GM12878 (cell line): Measurements from ENCODE around the gene CD55. TPM values are rescaled to one million over a fixed set of nuclear protein-coding genes. Genes with fewer than 3 reads are reported as not detected.

ENCODE experiments used
- ATAC-seq: fragments of 200-7000 bp; cut with Tn5 transposase; 3 replicates; pipeline ENCODE4 v1.9.1; 2020; ENCODE audit warnings: mild to moderate bottlenecking, moderate library complexity
- BruUV-seq: library from RNA; stranded (reverse); fragments of 400-500 nt; replicated peaks from 2 replicates; lab custom pipeline; 2021; lab: Mats Ljungman, UMichigan
- CTCF ChIA-PET: fragments of 300-600 bp; sonication (Branson Sonifier 250); formaldehyde crosslinking; extraction: SDS; loops from one replicate; lab custom pipeline; 2021; ENCODE audit warnings: inconsistent platforms; lab: Yijun Ruan, JAX
- POLR2A ChIA-PET: fragments of 350-600 bp; formaldehyde crosslinking; extraction: SDS; loops from one replicate; lab custom pipeline; 2021; ENCODE audit warnings: inconsistent platforms; lab: Charles Lee
- RAD21 ChIA-PET: fragments of 300-600 bp; sonication (Branson Sonifier 250); formaldehyde crosslinking; loops from one replicate; lab custom pipeline; 2023; ENCODE audit warnings: antibody characterized with exemption; ENCODE audit not compliant: unreplicated experiment; lab: Charles Lee
- SMC1A ChIA-PET: fragments of 300-600 bp; sonication (Branson Sonifier 250); formaldehyde crosslinking; loops from one replicate; lab custom pipeline; 2023; ENCODE audit not compliant: unreplicated experiment, uncharacterized antibody; lab: Charles Lee
- DNase-seq: peaks from one replicate; pipeline ENCODE4 v3.0.0-alpha.2; 2011; ENCODE audit warnings: low read depth, low spot score
- FAIRE-seq: peaks from 3 replicates; lab custom pipeline; 2011; peaks lifted over from hg19 to GRCh38; lab: Jason Lieb, UNC
- H2AFZ ChIP-seq: 2 replicates; pipeline ENCODE4 v1.6.0; 2011; ENCODE audit warnings: low read depth, low read length, control low read depth; ENCODE audit not compliant: control insufficient read depth
- H3K27ac ChIP-seq: 2 replicates; pipeline ENCODE4 v1.5.1; 2011; ENCODE audit warnings: control low read depth; ENCODE audit not compliant: control insufficient read depth, insufficient read depth
- H3K27me3 ChIP-seq, 2 experiments: replicated peaks in 1 of 2; 2 replicates each; pipeline versions ENCODE4 v1.6.0 to v1.6.1; 2011; ENCODE audit warnings: low read length in 1 of 2; ENCODE audit not compliant: control insufficient read depth in 2 of 2, insufficient read depth in 2 of 2
- H3K36me3 ChIP-seq, 2 experiments: 2 replicates each; pipeline ENCODE4 v1.5.1; 2011; ENCODE audit warnings: low read length in 1 of 2; ENCODE audit not compliant: control insufficient read depth in 2 of 2, insufficient read depth in 2 of 2
- H3K4me1 ChIP-seq: 2 replicates; pipeline ENCODE4 v1.6.1; 2011; ENCODE audit warnings: mild to moderate bottlenecking, low read length, moderate library complexity, mixed read lengths; ENCODE audit not compliant: control insufficient read depth, insufficient read depth
- H3K4me2 ChIP-seq: 2 replicates; pipeline ENCODE4 v1.6.0; 2011; ENCODE audit warnings: control low read depth; ENCODE audit not compliant: control insufficient read depth, insufficient read depth
- H3K4me3 ChIP-seq: fragments of 200-600 bp; sonication (generic); 2 replicates; pipeline ENCODE4 v1.5.1; 2016
- H3K79me2 ChIP-seq: 2 replicates; pipeline ENCODE4 v1.6.0; 2011; ENCODE audit warnings: low read length; ENCODE audit not compliant: control insufficient read depth, insufficient read depth
- H3K9ac ChIP-seq: 2 replicates; pipeline ENCODE4 v1.8.0; 2011; ENCODE audit warnings: low read length, control low read depth, mixed read lengths; ENCODE audit not compliant: control insufficient read depth, insufficient read depth
- H3K9me3 ChIP-seq: replicated peaks from 3 replicates; pipeline ENCODE4 v1.5.1; 2011; ENCODE audit warnings: mild to moderate bottlenecking, low read length; ENCODE audit not compliant: control insufficient read depth, insufficient read depth
- H4K20me1 ChIP-seq: 2 replicates; pipeline ENCODE4 v1.6.0; 2011; ENCODE audit not compliant: control insufficient read depth, insufficient read depth
- ATF2 ChIP-seq: IDR thresholded peaks from 2 replicates; pipeline ENCODE4 v1.6.1; 2012; ENCODE audit warnings: low read length, inconsistent platforms
- BACH1 ChIP-seq: fragments of 450-650 bp; IDR thresholded peaks from 2 replicates; pipeline ENCODE4 v1.6.1; 2017; ENCODE audit warnings: mild to moderate bottlenecking, borderline replicate concordance
- BCL11A ChIP-seq: IDR thresholded peaks from 2 replicates; pipeline ENCODE4 v1.6.1; 2011; ENCODE audit warnings: low read depth, low read length
- BHLHE40 ChIP-seq, 2 experiments: fragments of 450-650 bp in 1 of 2; IDR thresholded peaks; 2 replicates each; pipeline ENCODE4 v1.6.1; 2011 to 2017; ENCODE audit warnings: low read depth in 2 of 2, borderline replicate concordance in 1 of 2, improper control_type of control experiment in 1 of 2, low read length in 1 of 2, mild to moderate bottlenecking in 1 of 2
- CEBPB ChIP-seq, 2 experiments: fragments of 150-350 bp in 1 of 2; IDR thresholded peaks; 2 replicates each; pipeline ENCODE4 v1.6.1; 2012 to 2014; ENCODE audit warnings: low read depth in 2 of 2, low read length in 2 of 2, borderline replicate concordance in 1 of 2, inconsistent platforms in 1 of 2
- ELK1 ChIP-seq: IDR thresholded peaks from 2 replicates; pipeline ENCODE4 v1.6.1; 2012; ENCODE audit warnings: low read depth, low read length, improper control_type of control experiment
- EZH2 ChIP-seq: IDR thresholded peaks from 2 replicates; pipeline ENCODE4 v1.6.1; 2012; ENCODE audit warnings: low read depth, mild to moderate bottlenecking, control low read depth, inconsistent platforms, low read length, borderline replicate concordance; ENCODE audit not compliant: control insufficient read depth
- IKZF2 ChIP-seq, 2 experiments: fragments of 450-650 bp; IDR thresholded peaks; 2 replicates each; pipeline ENCODE4 v1.6.1; 2017; ENCODE audit warnings: mild to moderate bottlenecking in 2 of 2, moderate library complexity in 2 of 2
- IRF4 ChIP-seq: IDR thresholded peaks from 2 replicates; pipeline ENCODE4 v1.6.1; 2011; ENCODE audit warnings: low read depth, low read length
- MTA2 ChIP-seq: fragments of 450-650 bp; IDR thresholded peaks from 2 replicates; pipeline ENCODE4 v1.6.1; 2016; ENCODE audit warnings: low read depth, mild to moderate bottlenecking, moderate library complexity
- MTA3 ChIP-seq: IDR thresholded peaks from 2 replicates; pipeline ENCODE4 v1.6.1; 2012; ENCODE audit warnings: low read length, inconsistent platforms, borderline replicate concordance
- NFYA ChIP-seq: IDR thresholded peaks from 2 replicates; pipeline ENCODE4 v1.6.1; 2011; ENCODE audit warnings: low read depth, mild to moderate bottlenecking, low read length, improper control_type of control experiment, borderline replicate concordance
- NR2F1 ChIP-seq: fragments of 450-650 bp; conservative IDR thresholded peaks from 2 replicates; pipeline ENCODE4 v1.6.1; 2017; ENCODE audit warnings: mild to moderate bottlenecking
- POLR2A ChIP-seq: IDR thresholded peaks from 2 replicates; pipeline ENCODE4 v1.6.1; 2011; ENCODE audit warnings: low read depth, mild to moderate bottlenecking, low read length
- RAD51 ChIP-seq: fragments of 450-650 bp; IDR thresholded peaks from 2 replicates; pipeline ENCODE4 v1.6.1; 2016; ENCODE audit warnings: moderate library complexity, mild to moderate bottlenecking, inconsistent platforms
- RBBP5 ChIP-seq: fragments of 200-600 bp; sonication (generic); conservative IDR thresholded peaks from 2 replicates; pipeline ENCODE4 v1.6.1; 2016
- RELA ChIP-seq: fragments of 450-650 bp; IDR thresholded peaks from 2 replicates; pipeline ENCODE4 v1.8.0; 2014; ENCODE audit warnings: borderline replicate concordance; ENCODE audit not compliant: partially characterized antibody
- SIN3A ChIP-seq: IDR thresholded peaks from 2 replicates; pipeline ENCODE4 v1.6.1; 2012; ENCODE audit warnings: low read depth, low read length, improper control_type of control experiment
- STAT3 ChIP-seq: IDR thresholded peaks from 2 replicates; pipeline ENCODE4 v1.6.1; 2011; ENCODE audit warnings: low read depth, low read length, improper control_type of control experiment
- ZNF687 ChIP-seq: fragments of 450-650 bp; IDR thresholded peaks from 2 replicates; pipeline ENCODE4 v1.6.1; 2017; ENCODE audit warnings: mild to moderate bottlenecking, moderate library complexity
- ZSCAN29 ChIP-seq: fragments of 450-650 bp; IDR thresholded peaks from 2 replicates; pipeline ENCODE4 v1.6.1; 2017; ENCODE audit warnings: mild to moderate bottlenecking, moderate library complexity
- in situ Hi-C: fragments of 300-500 bp; cut with MboI; formaldehyde crosslinking; loops from 9 replicates; pipeline ENCODE4 v1.14.3; 2018; ENCODE audit warnings: mixed read lengths
- intact Hi-C: fragments of 100-400 bp; cut with micrococcal nuclease; formaldehyde crosslinking; loops from one replicate; pipeline ENCODE4 v1.14.2; 2022; ENCODE audit not compliant: unreplicated experiment
- polyA plus RNA-seq, 11 experiments: library from polyadenylated mRNA; depleted of rRNA in 4 of 11; unstranded in 6 of 11; stranded (reverse) in 5 of 11; fragments of >200 nt; fragmentation: Nextera tagmentation in 4 of 11; fragmentation: Illumina TruSeq in 1 of 11; extraction: Ambion mirVana in 4 of 11; extraction: Trizol in 1 of 11; gene quantifications; 1 replicate in 1 of 11; 2 replicates in 10 of 11; pipeline versions ENCODE4 v1.2.1 to v1.2.3, GENCODE V29; 2011 to 2016; ENCODE audit warnings: inconsistent platforms in 2 of 11, missing spikeins in 2 of 11, low read depth in 1 of 11
- total RNA-seq, 4 experiments: library from RNA; depleted of rRNA in 3 of 4; stranded (reverse); fragments of >200 nt in 3 of 4; fragmentation: Illumina TruSeq in 1 of 4; extraction: Trizol in 1 of 4; gene quantifications; 2 replicates each; pipeline versions ENCODE4 v1.2.1 to v1.2.3, GENCODE V29; 2013 to 2021

CD55 gene
- total and polyA plus RNA-seq, 10 of the 15 experiments (the other 5 are each of a cell fraction or from before 2014, with no cell fraction given), result 5.2 to 46.5 (median 15.1) TPM

GRCh38 chr1:207288315-207288714 lies 33.2 kb upstream of the CD55 start (continued):
- TF ChIP-seq IRF4 (no peak), ZSCAN29 (no peak), NFYA (no peak), RBBP5 (no peak), CEBPB (IDR thresholded peaks at IDR 0.05; ENCODE audit: borderline replicate concordance in 1 of 2, low read depth in 2 of 2, low read length in 2 of 2) (no peak), MTA2 (no peak)

- Histone ChIP-seq H3K9ac (no peak overlapping the region), H3K36me3 (no peaks in the 10 kb centered on the region), H3K27ac (no peak overlapping the region), H3K9me3 (peaks cover 6% of the 10 kb centered on the region; the same call in 1 of the 3 replicates), H3K79me2 (no peaks in the 10 kb centered on the region), H3K4me1 (no peaks in the 10 kb centered on the region), H4K20me1 (no peaks in the 10 kb centered on the region), H2AFZ (no peak overlapping the region), H3K27me3 (no peaks in the 10 kb centered on the region; a peak in 1 of 4 replicates), H3K4me2 (no peak overlapping the region), H3K4me3 (no peak overlapping the region)
- FAIRE-seq, result no peak
- intact Hi-C loops (no loop called here), in situ Hi-C loops (no loop called here)
- no TSS peak for BruUV-seq
- DNase-seq, result no peak
- CTCF ChIA-PET, result no interaction called here
- SMC1A ChIA-PET, result no interaction called here
- POLR2A ChIA-PET, result no interaction called here
- RAD21 ChIA-PET, result interaction anchor here (1.8 kb wide), 1 partner anchor 15 kb away, joined by 4 read pairs; no protein-coding TSS in a partner anchor
- no peak for ATAC-seq
- no peak for TF ChIP-seq EZH2
- TF ChIP-seq BCL11A, result no peak
- TF ChIP-seq BACH1, result no peak
- TF ChIP-seq ATF2, result no peak
- TF ChIP-seq ZNF687, result no peak
- TF ChIP-seq RAD51, result no peak
- TF ChIP-seq SIN3A, result no peak
- no peak for TF ChIP-seq IKZF2 (IDR thresholded peaks at IDR 0.05)
- no peak for TF ChIP-seq MTA3
- no peak for TF ChIP-seq POLR2A
- no peak for TF ChIP-seq NR2F1
- no peak for TF ChIP-seq RELA
- TF ChIP-seq STAT3, result no peak
- TF ChIP-seq ELK1, result no peak
- TF ChIP-seq BHLHE40 (IDR thresholded peaks at IDR 0.05; ENCODE audit: borderline replicate concordance in 1 of 2, low read depth in 2 of 2, low read length in 1 of 2), result no peak
These were observed 31.7 kb upstream of the CD55 start for GRCh38 chr1:207289756-207290155.
